T-helper 1 cell treated with Interleukin-12 subunit alpha and Interleukin-12 subunit beta and Interleukin-4 antibody, amounts not matched to agents 30 μg/mL and 1 μg/mL, for 36 hours (primary cell): ENCODE results near the gene NTM.

ENCODE experiments used
- H3K27ac Mint-ChIP-seq: one replicate; pipeline ENCODE4 v1.8.0; 2021; ENCODE audit warnings: mild to moderate bottlenecking, mixed read lengths
- H3K27me3 Mint-ChIP-seq: one replicate; pipeline ENCODE4 v1.8.0; 2021; ENCODE audit warnings: low read depth, mixed read lengths
- H3K36me3 Mint-ChIP-seq: one replicate; pipeline ENCODE4 v1.8.0; 2021; ENCODE audit warnings: low read depth, mixed read lengths
- H3K4me1 Mint-ChIP-seq: one replicate; pipeline ENCODE4 v1.8.0; 2021; ENCODE audit warnings: low read depth, mixed read lengths
- H3K4me3 Mint-ChIP-seq: one replicate; pipeline ENCODE4 v1.8.0; 2021; ENCODE audit warnings: mild to moderate bottlenecking, moderate library complexity, mixed read lengths
- H3K9me3 Mint-ChIP-seq: one replicate; pipeline ENCODE4 v1.8.0; 2021; ENCODE audit warnings: mixed read lengths

Gene NTM

GRCh38 chr11:132185726-132186592, 815.5 kb downstream of the NTM start:
- no peaks in the 10 kb centered on the region for H3K36me3 Mint-ChIP-seq
- no peak overlapping the region for H3K4me3 Mint-ChIP-seq

DNA sequence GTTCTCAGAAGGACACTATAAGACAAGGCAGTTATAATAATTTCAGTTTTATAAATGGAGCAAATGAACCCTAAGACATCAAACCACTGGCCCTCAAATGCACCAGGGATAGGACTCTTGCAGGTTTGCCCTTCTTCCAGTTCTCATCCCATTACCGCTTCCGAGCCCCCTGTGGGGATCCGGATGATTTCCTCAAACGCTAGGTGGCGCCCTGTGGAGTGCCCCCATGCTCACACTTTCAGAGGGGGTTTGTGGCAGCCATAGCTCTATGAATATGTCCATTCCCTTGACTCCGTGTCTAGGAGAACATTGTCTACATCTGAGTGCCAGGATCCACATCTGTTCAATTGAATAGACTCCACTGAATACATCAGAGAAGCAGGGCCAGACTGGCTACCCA, 816.3 kb downstream of the NTM start:
- H3K4me3 Mint-ChIP-seq: no peak overlapping the region
- H3K27me3 Mint-ChIP-seq: no peaks in the 10 kb centered on the region
- no peak overlapping the region for H3K27ac Mint-ChIP-seq

More at GRCh38 chr11:132185726-132186592, 815.5 kb downstream of the NTM start:
- Mint-ChIP-seq H3K27ac (no peak overlapping the region), H3K27me3 (no peaks in the 10 kb centered on the region), H3K4me1 (no peaks in the 10 kb centered on the region), H3K9me3 (peaks cover 13% of the 10 kb centered on the region)

GRCh38 chr11:132187386-132187785, 817.0 kb downstream of the NTM start:
- Mint-ChIP-seq H3K27me3 (no peaks in the 10 kb centered on the region), H3K4me3 (no peak overlapping the region), H3K27ac (no peak overlapping the region), H3K4me1 (no peaks in the 10 kb centered on the region), H3K9me3 (peaks cover 7% of the 10 kb centered on the region), H3K36me3 (no peaks in the 10 kb centered on the region)

More for the DNA sequence above, 816.3 kb downstream of the NTM start:
- H3K4me1 Mint-ChIP-seq: no peaks in the 10 kb centered on the region
- peaks cover 13% of the 10 kb centered on the region for H3K9me3 Mint-ChIP-seq
- no peaks in the 10 kb centered on the region for H3K36me3 Mint-ChIP-seq

DNA sequence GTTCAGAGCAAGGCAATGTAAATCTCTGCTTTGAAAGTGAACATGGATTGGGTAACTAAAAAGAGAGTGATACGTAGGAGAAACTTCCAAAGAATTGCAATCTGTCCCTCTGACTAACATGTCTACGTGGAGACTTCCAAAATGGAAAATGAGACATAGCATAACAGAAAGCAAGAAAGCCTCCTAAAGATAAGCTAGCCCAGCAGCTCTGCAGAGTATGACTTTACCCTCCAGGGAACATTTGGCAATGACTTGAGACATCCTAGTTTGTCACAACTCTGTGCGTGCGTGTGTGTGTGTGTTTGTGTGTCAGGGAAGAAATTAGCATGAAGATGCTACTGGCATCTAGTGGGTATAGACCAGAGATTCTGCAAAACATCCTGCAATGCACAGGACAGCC, 817.4 kb downstream of the NTM start:
- no peaks in the 10 kb centered on the region for H3K4me1 Mint-ChIP-seq
- peaks cover 7% of the 10 kb centered on the region for H3K9me3 Mint-ChIP-seq
- H3K36me3 Mint-ChIP-seq: no peaks in the 10 kb centered on the region
- H3K27ac Mint-ChIP-seq: no peak overlapping the region
- no peak overlapping the region for H3K4me3 Mint-ChIP-seq
- H3K27me3 Mint-ChIP-seq: no peaks in the 10 kb centered on the region

- H3K4me1 Mint-ChIP-seq: no peaks in the 10 kb centered on the region
- H3K36me3 Mint-ChIP-seq: no peaks in the 10 kb centered on the region
- no peak overlapping the region for H3K27ac Mint-ChIP-seq
- peaks cover 10% of the 10 kb centered on the region for H3K9me3 Mint-ChIP-seq
- no peak overlapping the region for H3K4me3 Mint-ChIP-seq
- no peaks in the 10 kb centered on the region for H3K27me3 Mint-ChIP-seq
Observed at GRCh38 chr11:132196928-132197327, 826.5 kb downstream of the NTM start.

DNA sequence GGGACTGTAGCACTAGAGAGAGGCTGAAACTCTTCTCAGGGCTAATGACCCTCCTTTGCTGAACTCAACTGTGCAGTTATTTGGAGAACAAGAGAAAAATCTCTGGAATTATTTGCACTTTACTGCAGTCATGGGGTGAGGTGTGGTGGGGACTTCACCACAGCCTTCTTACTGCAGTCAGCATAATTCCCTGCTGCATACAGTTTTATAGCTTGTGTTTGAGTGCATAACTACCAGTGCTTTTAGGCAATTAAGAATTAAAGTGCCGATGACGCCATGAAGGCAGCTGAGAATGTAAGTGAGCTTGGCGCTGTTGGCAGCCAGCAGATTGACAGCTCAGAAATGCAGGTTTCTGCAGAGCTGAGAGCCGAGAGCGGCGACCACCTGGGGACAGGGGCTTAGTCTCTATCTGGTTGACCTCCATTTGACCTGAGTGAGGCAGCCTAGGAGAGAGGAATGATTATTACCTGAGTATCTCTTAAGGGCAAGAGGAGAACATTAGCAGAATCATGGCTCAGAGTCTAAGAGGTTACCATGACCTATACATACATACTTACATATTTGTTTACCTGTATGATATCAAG, 830.0 kb downstream of the NTM start:
- H3K9me3 Mint-ChIP-seq: peaks cover 10% of the 10 kb centered on the region
- H3K4me3 Mint-ChIP-seq: no peak overlapping the region
- H3K36me3 Mint-ChIP-seq: no peaks in the 10 kb centered on the region
- no peaks in the 10 kb centered on the region for H3K4me1 Mint-ChIP-seq
- H3K27ac Mint-ChIP-seq: no peak overlapping the region
- H3K27me3 Mint-ChIP-seq: no peaks in the 10 kb centered on the region

GRCh38 chr11:132202621-132203020, 832.2 kb downstream of the NTM start:
- H3K9me3 Mint-ChIP-seq: peaks cover 7% of the 10 kb centered on the region
- no peak overlapping the region for H3K4me3 Mint-ChIP-seq
- H3K36me3 Mint-ChIP-seq: no peaks in the 10 kb centered on the region
- H3K27me3 Mint-ChIP-seq: no peaks in the 10 kb centered on the region
- no peak overlapping the region for H3K27ac Mint-ChIP-seq
- H3K4me1 Mint-ChIP-seq: no peaks in the 10 kb centered on the region

- Mint-ChIP-seq H3K27ac (no peak overlapping the region), H3K4me1 (no peaks in the 10 kb centered on the region), H3K4me3 (no peak overlapping the region), H3K9me3 (peaks cover 7% of the 10 kb centered on the region), H3K27me3 (no peaks in the 10 kb centered on the region), H3K36me3 (no peaks in the 10 kb centered on the region)
Observed at GRCh38 chr11:132205006-132205405, 834.6 kb downstream of the NTM start.

GRCh38 chr11:132205496-132205895, 835.1 kb downstream of the NTM start:
- no peaks in the 10 kb centered on the region for H3K36me3 Mint-ChIP-seq
- H3K9me3 Mint-ChIP-seq: peaks cover 7% of the 10 kb centered on the region
- H3K4me1 Mint-ChIP-seq: no peaks in the 10 kb centered on the region
- no peak overlapping the region for H3K27ac Mint-ChIP-seq
- H3K4me3 Mint-ChIP-seq: no peak overlapping the region
- no peaks in the 10 kb centered on the region for H3K27me3 Mint-ChIP-seq

GRCh38 chr11:132206993-132207392, 836.6 kb downstream of the NTM start:
- H3K4me1 Mint-ChIP-seq: no peaks in the 10 kb centered on the region
- H3K27ac Mint-ChIP-seq: no peak overlapping the region
- H3K9me3 Mint-ChIP-seq: peaks cover 12% of the 10 kb centered on the region
- H3K27me3 Mint-ChIP-seq: no peaks in the 10 kb centered on the region
- H3K36me3 Mint-ChIP-seq: no peaks in the 10 kb centered on the region
- no peak overlapping the region for H3K4me3 Mint-ChIP-seq

GRCh38 chr11:132208477-132209055, 838.2 kb downstream of the NTM start:
- Mint-ChIP-seq H3K36me3 (no peaks in the 10 kb centered on the region), H3K27me3 (no peaks in the 10 kb centered on the region), H3K4me1 (no peaks in the 10 kb centered on the region), H3K4me3 (no peak overlapping the region), H3K27ac (no peak overlapping the region), H3K9me3 (peaks cover 12% of the 10 kb centered on the region)

GRCh38 chr11:132211479-132211878, 841.1 kb downstream of the NTM start:
- H3K36me3 Mint-ChIP-seq: no peaks in the 10 kb centered on the region
- peaks cover 12% of the 10 kb centered on the region for H3K9me3 Mint-ChIP-seq
- H3K4me3 Mint-ChIP-seq: no peak overlapping the region
- H3K4me1 Mint-ChIP-seq: no peaks in the 10 kb centered on the region
- no peaks in the 10 kb centered on the region for H3K27me3 Mint-ChIP-seq
- H3K27ac Mint-ChIP-seq: no peak overlapping the region

- Mint-ChIP-seq H3K4me1 (no peaks in the 10 kb centered on the region), H3K36me3 (no peaks in the 10 kb centered on the region), H3K27ac (no peak overlapping the region), H3K9me3 (peaks cover 6% of the 10 kb centered on the region), H3K27me3 (no peaks in the 10 kb centered on the region), H3K4me3 (no peak overlapping the region)
Observed at GRCh38 chr11:132217856-132218255, 847.4 kb downstream of the NTM start.

DNA sequence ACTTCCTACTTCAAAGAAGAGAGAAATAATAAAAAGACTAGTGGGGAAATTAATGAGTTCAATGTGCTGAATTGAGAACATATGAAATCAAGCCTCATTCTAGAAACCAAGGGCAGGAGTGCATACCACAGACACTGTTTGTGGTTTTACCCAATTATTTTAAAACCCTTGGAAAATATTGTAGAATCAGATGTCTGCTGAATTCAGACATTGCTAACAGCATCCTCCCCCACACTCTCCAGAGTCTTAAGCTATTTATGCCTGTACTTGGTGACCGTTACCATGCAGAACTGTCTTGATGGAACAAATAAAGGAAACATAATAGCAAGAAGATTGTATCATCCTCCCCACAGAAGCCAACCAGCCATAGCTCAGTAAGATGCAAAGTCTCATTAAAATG, 850.1 kb downstream of the NTM start:
- H3K27me3 Mint-ChIP-seq: no peaks in the 10 kb centered on the region
- H3K9me3 Mint-ChIP-seq: peaks cover 18% of the 10 kb centered on the region
- no peak overlapping the region for H3K4me3 Mint-ChIP-seq
- H3K27ac Mint-ChIP-seq: no peak overlapping the region
- no peaks in the 10 kb centered on the region for H3K36me3 Mint-ChIP-seq
- no peaks in the 10 kb centered on the region for H3K4me1 Mint-ChIP-seq

- H3K27ac Mint-ChIP-seq: no peak overlapping the region
- H3K9me3 Mint-ChIP-seq: peaks cover 18% of the 10 kb centered on the region
- H3K36me3 Mint-ChIP-seq: no peaks in the 10 kb centered on the region
- no peaks in the 10 kb centered on the region for H3K4me1 Mint-ChIP-seq
- H3K4me3 Mint-ChIP-seq: no peak overlapping the region
- no peaks in the 10 kb centered on the region for H3K27me3 Mint-ChIP-seq
Observed at GRCh38 chr11:132222345-132222744, 851.9 kb downstream of the NTM start.
